Kasumi-1 (cell line): ENCODE measurements around the gene LEMD2.

ENCODE experiments used
- DNase-seq, 2 experiments: peaks; one replicate each; lab custom pipeline; 2025; lab: John Stamatoyannopoulos, UW

The LEMD2 gene

GRCh38 chr6:33794910-33795623, 6.1 kb upstream of the LEMD2 start:
- no peak for DNase-seq

- no peak for DNase-seq
Observed at GRCh38 chr6:33792981-33793380, 4.1 kb upstream of the LEMD2 start.

GRCh38 chr6:33791620-33792019, 2.7 kb upstream of the LEMD2 start:
- DNase-seq, result no peak

- no peak for DNase-seq
Observed at GRCh38 chr6:33790910-33791309, 2.0 kb upstream of the LEMD2 start.

GRCh38 chr6:33790379-33790778, 1.4 kb upstream of the LEMD2 start:
- DNase-seq, result no peak

GRCh38 chr6:33789550-33789895, 593 bp upstream of the LEMD2 start:
- no peak for DNase-seq

- DNase-seq, result peak; percentile 77 to 85
Observed at GRCh38 chr6:33787954-33788693, 806 bp downstream of the LEMD2 start.

DNA sequence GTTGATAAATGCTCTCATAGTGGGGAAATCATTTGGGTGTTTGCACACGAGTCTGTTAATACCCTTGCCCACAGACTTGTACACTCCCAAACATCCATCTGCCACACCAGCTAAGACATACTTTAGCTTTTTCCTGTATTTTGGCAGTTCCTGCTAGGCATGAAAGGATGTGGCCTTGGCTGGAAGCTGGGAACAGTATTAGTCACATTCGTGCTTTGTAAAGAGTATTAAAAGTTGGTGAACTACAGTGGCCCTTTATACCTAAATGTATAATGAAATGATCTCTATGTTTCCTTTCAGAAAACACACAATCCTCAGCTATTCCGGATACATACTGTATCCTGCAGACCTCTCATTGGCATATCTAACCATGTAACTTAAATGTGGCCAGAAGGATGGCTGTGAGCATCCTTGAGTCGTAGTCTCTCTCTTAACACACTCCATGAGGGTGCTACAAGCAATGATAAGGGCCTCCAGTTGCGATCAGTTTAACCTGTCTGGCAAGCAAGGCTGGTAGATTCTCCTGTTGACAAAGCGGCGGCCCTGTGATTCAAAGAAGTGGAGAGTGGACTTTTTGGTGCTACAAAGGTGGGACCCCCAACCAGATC, 1.5 kb downstream of the LEMD2 start:
- DNase-seq, result no peak

DNA sequence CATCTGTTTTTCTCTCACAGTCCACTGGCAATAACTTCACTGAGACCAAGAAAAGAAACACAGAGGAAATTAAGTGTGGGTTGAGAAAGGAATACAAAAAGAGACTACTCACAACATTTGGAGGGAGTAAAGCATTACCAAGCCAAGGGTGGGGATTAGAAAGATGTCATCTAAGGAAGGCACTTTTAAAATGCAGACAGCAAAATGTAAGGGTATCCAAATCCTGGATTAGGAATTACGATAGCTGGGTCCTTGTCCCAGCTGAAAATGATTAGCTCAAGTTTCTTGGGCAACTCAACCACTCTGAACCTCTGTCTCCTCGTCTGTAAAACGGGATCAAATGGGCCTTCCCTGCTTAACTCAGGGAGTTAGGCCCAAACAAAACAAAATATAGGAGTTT, 2.2 kb downstream of the LEMD2 start:
- no peak for DNase-seq

DNA sequence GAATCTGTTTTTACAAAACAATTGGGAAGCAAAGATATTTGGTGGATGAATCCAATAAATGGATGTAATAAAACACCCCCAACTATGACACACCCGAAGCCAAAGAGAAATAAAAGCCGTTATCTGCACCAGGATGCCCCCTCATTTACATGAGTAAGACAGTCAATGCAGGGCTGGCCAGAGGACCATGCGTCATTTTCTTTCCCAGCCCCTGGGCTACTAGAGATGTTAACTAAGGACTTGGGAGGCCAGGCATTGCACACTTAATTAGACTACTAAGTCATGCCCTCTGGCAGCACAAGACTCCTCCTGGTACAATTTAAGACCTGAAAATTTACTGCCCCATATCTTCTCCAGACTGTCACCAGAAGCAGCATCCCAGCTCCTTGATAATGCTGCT, 3.2 kb downstream of the LEMD2 start:
- no peak for DNase-seq

- DNase-seq, result no peak
Observed at GRCh38 chr6:33784787-33785186, 4.1 kb downstream of the LEMD2 start.

GRCh38 chr6:33783781-33784520, 5.0 kb downstream of the LEMD2 start:
- DNase-seq, result no peak

DNA sequence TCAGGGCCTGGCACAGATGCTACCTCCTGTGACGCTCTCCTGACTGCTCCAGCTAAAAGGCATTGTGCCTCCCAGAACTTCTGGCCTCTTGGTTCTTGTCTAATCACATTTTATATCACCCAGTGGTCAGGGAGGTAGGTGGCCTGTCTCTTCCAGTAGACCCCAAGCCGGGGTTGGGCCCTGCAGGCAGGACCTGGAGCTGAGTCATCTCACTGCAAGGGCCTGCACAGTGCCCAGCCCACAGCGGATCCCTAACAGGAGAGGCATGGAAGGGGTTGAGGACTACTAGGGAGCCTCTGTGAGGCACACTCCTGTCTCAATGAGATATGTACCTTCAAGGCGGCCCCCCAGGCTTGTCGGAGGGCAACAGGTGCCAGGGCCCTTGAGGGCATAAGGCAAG, 6.4 kb downstream of the LEMD2 start:
- DNase-seq, result no peak

GRCh38 chr6:33781131-33781975, 7.6 kb downstream of the LEMD2 start:
- DNase-seq, result no peak

GRCh38 chr6:33779895-33780294, 9.0 kb downstream of the LEMD2 start:
- no peak for DNase-seq

DNA sequence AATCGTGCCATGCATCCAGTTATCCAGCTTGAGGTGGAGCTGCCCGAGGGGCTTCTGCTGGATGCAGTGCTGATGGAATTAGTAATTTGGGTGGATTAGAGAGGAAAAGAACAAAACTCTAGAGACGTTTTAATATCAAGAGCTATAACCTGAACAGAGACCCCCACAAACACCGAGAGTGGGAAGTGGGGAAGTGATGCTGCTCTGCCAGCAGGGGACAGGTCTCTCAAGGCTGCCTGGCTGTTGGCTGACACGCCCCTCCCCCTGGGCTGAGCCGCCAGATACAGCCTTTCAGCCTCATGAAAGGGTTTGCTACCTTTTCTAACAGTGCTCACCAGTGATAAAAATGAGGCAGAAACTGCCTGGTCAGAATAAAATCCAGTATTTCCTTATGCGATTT, 9.6 kb downstream of the LEMD2 start:
- no peak for DNase-seq

DNA sequence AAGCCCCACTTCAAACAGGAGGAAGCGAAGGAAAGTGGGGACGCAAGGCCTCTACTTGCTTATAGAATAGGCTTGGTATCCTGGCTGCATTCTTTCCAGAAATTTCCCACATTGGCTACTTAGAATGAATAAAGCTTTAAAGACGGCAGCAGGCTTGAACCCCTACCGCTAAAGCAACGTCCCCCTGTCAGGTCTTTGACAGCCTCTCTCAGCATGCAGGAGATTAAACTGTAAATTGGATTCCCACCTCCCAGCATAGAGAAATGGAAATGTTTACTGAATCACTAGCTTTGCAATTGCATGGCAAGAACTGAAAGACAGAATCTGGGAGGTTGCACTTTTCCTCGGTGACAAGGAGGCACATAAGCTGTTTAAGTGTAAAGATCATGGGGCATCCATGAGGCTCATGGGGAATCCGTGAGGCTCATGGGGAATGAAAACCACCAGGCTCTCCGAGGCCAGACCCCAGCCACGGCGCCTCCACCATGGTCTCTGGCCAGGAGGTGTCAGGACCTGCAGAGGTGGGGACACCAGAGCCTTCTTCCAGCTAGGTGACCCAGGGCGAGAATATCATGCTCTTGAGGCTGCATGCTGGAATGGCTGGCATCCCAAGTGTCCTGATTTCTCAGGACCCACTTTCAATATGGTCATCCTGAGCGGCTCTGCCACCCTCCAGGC, 10.3 kb downstream of the LEMD2 start:
- no peak for DNase-seq

DNA sequence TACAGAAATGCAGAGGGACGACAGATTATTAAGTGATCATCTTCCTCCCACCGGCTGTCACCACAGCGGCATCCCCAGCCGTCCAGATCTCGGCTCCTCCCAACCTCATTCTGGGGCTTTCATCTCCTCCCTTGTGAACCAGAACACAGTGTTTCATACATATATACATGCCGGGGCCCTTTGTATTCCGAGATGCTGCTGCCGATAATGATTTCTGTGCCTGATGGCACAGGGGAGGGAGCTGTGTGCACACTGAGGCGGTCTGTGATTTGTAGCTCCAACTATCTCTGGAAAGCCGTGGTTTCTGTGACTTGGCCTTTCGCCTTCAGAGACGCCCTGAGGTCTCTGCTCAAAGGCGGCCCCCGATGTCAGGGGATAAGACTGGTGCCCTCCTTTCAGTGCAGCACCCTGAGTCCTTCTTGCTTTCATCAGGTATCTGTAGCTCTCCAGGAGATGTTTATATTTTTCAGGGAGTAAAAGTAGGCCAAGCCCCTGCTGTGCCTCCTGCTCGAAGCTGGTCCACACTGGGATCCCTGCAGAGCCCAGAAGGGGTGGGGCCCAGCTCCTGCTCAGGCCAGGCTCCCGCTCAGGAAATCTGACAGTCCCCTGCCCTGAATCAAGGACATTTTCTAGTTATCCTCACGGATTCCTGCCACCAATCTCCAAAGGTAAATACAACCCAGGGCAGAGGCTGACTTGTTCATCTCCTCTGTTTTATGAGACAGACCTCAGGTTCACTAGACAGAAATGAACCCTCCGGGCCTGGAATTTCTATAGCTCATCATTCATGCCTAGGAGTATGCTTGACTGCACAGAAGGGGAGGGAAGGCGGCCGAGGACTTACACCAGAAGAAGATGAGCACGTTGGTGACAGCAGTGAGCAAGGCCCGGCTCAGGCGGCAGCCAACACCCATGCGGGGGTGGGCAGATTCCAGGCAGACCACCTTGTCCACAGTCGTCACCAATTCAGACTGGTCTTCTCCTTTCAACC, 11.2 kb downstream of the LEMD2 start:
- no peak for DNase-seq

- DNase-seq, result no peak
Observed at GRCh38 chr6:33776764-33777163, 12.2 kb downstream of the LEMD2 start.

- no peak for DNase-seq
Observed at GRCh38 chr6:33776186-33776585, 12.7 kb downstream of the LEMD2 start.
